K562 (cell line): Measurements from ENCODE around the gene SATB2. TPM values are rescaled to one million over a fixed set of nuclear protein-coding genes. Genes with fewer than 3 reads are reported as not detected.

ENCODE experiments used
- ATF2 ChIP-seq: sonication (generic); formaldehyde crosslinking; IDR thresholded peaks from 2 replicates; pipeline ENCODE4 v1.8.1; 2022; ENCODE audit warnings: missing genetic modification reagents
- BHLHE40 ChIP-seq: IDR thresholded peaks from 2 replicates; pipeline ENCODE4 v1.6.1; 2011; ENCODE audit warnings: low read length, improper control_type of control experiment
- CGGBP1 ChIP-seq: fragments of 250-450 bp; sonication (Bioruptor Pico); IDR thresholded peaks from 2 replicates; pipeline ENCODE4 v1.9.0; 2021; ENCODE audit warnings: mild to moderate bottlenecking
- COPS2 ChIP-seq: fragments of 450-650 bp; conservative IDR thresholded peaks from 2 replicates; pipeline ENCODE4 v1.6.1; 2016; ENCODE audit warnings: mild to moderate bottlenecking, moderate library complexity
- ELF1 ChIP-seq: fragments of 200-800 bp; sonication (Bioruptor generic); IDR thresholded peaks from 2 replicates; pipeline ENCODE4 v1.6.1; 2016; ENCODE audit warnings: missing genetic modification characterization, missing compliant biosample characterization
- GTF2B ChIP-seq: IDR thresholded peaks from 2 replicates; pipeline ENCODE4 v1.6.1; 2011; ENCODE audit not compliant: insufficient read length; ENCODE audit errors: extremely low read depth
- HIVEP1 ChIP-seq: fragments of 250-450 bp; sonication (Bioruptor Pico); IDR thresholded peaks from 2 replicates; pipeline ENCODE4 v1.4.0; 2020; ENCODE audit warnings: mild to moderate bottlenecking
- HNRNPH1 ChIP-seq: fragments of 200-400 bp; formaldehyde crosslinking; optimal IDR thresholded peaks from 2 replicates; pipeline ENCODE3; 2017; ENCODE audit warnings: low read depth, mild to moderate bottlenecking, low read length, moderate library complexity
- HSF4 ChIP-seq: fragments of 250-450 bp; sonication (Bioruptor Pico); IDR thresholded peaks from 2 replicates; pipeline ENCODE4 v2.1.2; 2022; ENCODE audit warnings: mild to moderate bottlenecking, moderate library complexity, borderline replicate concordance
- ILK ChIP-seq: fragments of 450-650 bp; IDR thresholded peaks from 2 replicates; pipeline ENCODE4 v1.6.1; 2016; ENCODE audit warnings: missing genetic modification characterization, low read depth, mild to moderate bottlenecking, missing compliant biosample characterization, moderate library complexity, borderline replicate concordance
- KDM4B ChIP-seq, 2 experiments: fragments of 450-650 bp in 1 of 2; sonication (generic) in 1 of 2; IDR thresholded peaks; 2 replicates each; pipeline ENCODE4 v1.6.1; 2016 to 2017; ENCODE audit warnings: borderline replicate concordance in 2 of 2, antibody characterized with exemption in 1 of 2, low read depth in 1 of 2, mild to moderate bottlenecking in 1 of 2
- KLF13 ChIP-seq: fragments of 450-650 bp; IDR thresholded peaks from 2 replicates; pipeline ENCODE4 v1.6.1; 2016; ENCODE audit warnings: missing genetic modification characterization, low read depth, mild to moderate bottlenecking, missing compliant biosample characterization, moderate library complexity, borderline replicate concordance
- LCOR ChIP-seq: sonication (generic); formaldehyde crosslinking; IDR thresholded peaks from 2 replicates; pipeline ENCODE4 v1.8.0; 2022; ENCODE audit warnings: mild to moderate bottlenecking, missing genetic modification reagents
- PYGO2 ChIP-seq: fragments of 450-650 bp; IDR thresholded peaks from 2 replicates; pipeline ENCODE4 v1.6.1; 2016; ENCODE audit warnings: mild to moderate bottlenecking, missing genetic modification characterization, moderate library complexity, missing compliant biosample characterization
- TCFL5 ChIP-seq: fragments of 250-450 bp; sonication (Bioruptor Pico); conservative IDR thresholded peaks from 2 replicates; pipeline ENCODE4 v1.6.1; 2021; ENCODE audit warnings: mild to moderate bottlenecking, moderate library complexity, matching md5 sums
- ZBTB33 ChIP-seq: sonication (generic); formaldehyde crosslinking; IDR thresholded peaks from 2 replicates; pipeline ENCODE4 v1.8.1; 2023; ENCODE audit warnings: mild to moderate bottlenecking, missing genetic modification reagents
- ZNF197 ChIP-seq: fragments of 200-800 bp; sonication (Bioruptor generic); IDR thresholded peaks from 2 replicates; pipeline ENCODE4 v1.6.1; 2016; ENCODE audit warnings: low read depth, missing genetic modification characterization, missing compliant biosample characterization
- ZNF316 ChIP-seq: fragments of 450-650 bp; IDR thresholded peaks from 2 replicates; pipeline ENCODE4 v1.6.1; 2016
- ZNF639 ChIP-seq, 2 experiments: fragments of 200-800 bp in 1 of 2; sonication (Bioruptor generic) in 1 of 2; sonication (generic) in 1 of 2; formaldehyde crosslinking in 1 of 2; IDR thresholded peaks in 1 of 2; conservative IDR thresholded peaks in 1 of 2; 2 replicates each; pipeline versions ENCODE4 v1.5.0 to v1.6.1; 2016 to 2020; ENCODE audit warnings: missing compliant biosample characterization in 1 of 2, missing genetic modification characterization in 1 of 2, missing genetic modification reagents in 1 of 2
- ZNF644 ChIP-seq: fragments of 200-800 bp; sonication (Bioruptor generic); IDR thresholded peaks from 2 replicates; pipeline ENCODE4 v1.6.1; 2016; ENCODE audit warnings: low read depth, missing genetic modification characterization, missing compliant biosample characterization
- ZNF696 ChIP-seq: fragments of 250-450 bp; sonication (Bioruptor Pico); conservative IDR thresholded peaks from 2 replicates; pipeline ENCODE4 v1.4.0; 2020; ENCODE audit warnings: mild to moderate bottlenecking, moderate library complexity
- ZNF707 ChIP-seq: fragments of 250-450 bp; sonication (Bioruptor Pico); conservative IDR thresholded peaks from 2 replicates; pipeline ENCODE4 v1.8.0; 2022; ENCODE audit warnings: inconsistent platforms, mild to moderate bottlenecking, moderate library complexity
- polyA plus RNA-seq, 8 experiments: library from polyadenylated mRNA; depleted of rRNA in 4 of 8; stranded (reverse) in 5 of 8; unstranded in 3 of 8; fragments of >200 nt; fragmentation: Nextera tagmentation in 2 of 8; fragmentation: Illumina TruSeq in 1 of 8; extraction: Ambion mirVana in 2 of 8; extraction: Trizol in 1 of 8; gene quantifications; 2 replicates each; pipeline versions ENCODE4 v1.2.1 to v1.2.3, GENCODE V29; 2011 to 2014; ENCODE audit warnings: inconsistent platforms in 1 of 8, missing spikeins in 1 of 8
- total RNA-seq, 7 experiments: library from RNA; depleted of rRNA in 6 of 7; stranded (reverse); fragments of >200 nt in 6 of 7; fragmentation: Illumina TruSeq in 2 of 7; extraction: Trizol in 2 of 7; gene quantifications; 2 replicates each; pipeline versions ENCODE4 v1.2.1 to v1.2.3, GENCODE V29; 2011 to 2021; ENCODE audit warnings: low replicate concordance in 1 of 7

SATB2 gene
- total and polyA plus RNA-seq, 9 of the 15 experiments (the other 6 are each of a cell fraction or from before 2014, with no cell fraction given): 4.5 to 34.0 (median 15.1) TPM

GRCh38 chr2:199455545-199456382 is 2.0 kb downstream of the SATB2 start (continued):
- no peak for TF ChIP-seq ZNF644 (tag)
- TF ChIP-seq PYGO2: no peak
- peak; percentile 55 for TF ChIP-seq BHLHE40
- no peak for TF ChIP-seq HNRNPH1
- no peak for TF ChIP-seq ZNF316
- no peak for TF ChIP-seq COPS2
- TF ChIP-seq ELF1 (tag): peak; percentile 87
- peak in 1 of 2 experiments; percentile 80; a peak in 1 of 4 replicates for TF ChIP-seq ZNF639 (CRISPR knock-in tag; conservative IDR thresholded peaks at IDR 0.05 in 1 of 2, IDR thresholded peaks at IDR 0.05 in 1 of 2)
- TF ChIP-seq ATF2 (CRISPR knock-in tag): no peak
- TF ChIP-seq CGGBP1: no peak
- peak; percentile 49; the same call in 1 of the 2 replicates for TF ChIP-seq LCOR (CRISPR knock-in tag)
- TF ChIP-seq ILK: no peak
- no peak for TF ChIP-seq ZNF707 (CRISPR knock-in tag)
- no peak for TF ChIP-seq ZNF197 (CRISPR knock-in tag)
- no peak for TF ChIP-seq GTF2B
- no peak for TF ChIP-seq KDM4B (IDR thresholded peaks at IDR 0.05; ENCODE audit: borderline replicate concordance in 2 of 2, low read depth in 1 of 2)
- TF ChIP-seq HSF4 (CRISPR knock-in tag): no peak
- TF ChIP-seq HIVEP1: no peak
- TF ChIP-seq KLF13 (tag): no peak
- TF ChIP-seq ZNF696: no peak
- TF ChIP-seq ZBTB33 (CRISPR knock-in tag): no peak
- TF ChIP-seq TCFL5 (CRISPR knock-in tag): no peak
